HG03565 (cell line): ENCODE measurements around the gene RNF157.

ENCODE experiments used
- ATAC-seq: cut with Tn5 transposase; IDR thresholded peaks from one replicate; pipeline ENCODE4 v1.9.1; 2021; ENCODE audit warnings: mild to moderate bottlenecking, moderate library complexity; ENCODE audit not compliant: unreplicated experiment

RNF157 gene

GRCh38 chr17:76130473-76130872, 109.8 kb downstream of the RNF157 start:
- ATAC-seq = no peak

GRCh38 chr17:76125922-76126321, 114.4 kb downstream of the RNF157 start:
- no peak for ATAC-seq

- no peak for ATAC-seq
These were observed 115.0 kb downstream of the RNF157 start for GRCh38 chr17:76125391-76125675.

GRCh38 chr17:76124582-76125390, 115.5 kb downstream of the RNF157 start:
- ATAC-seq = no peak

GRCh38 chr17:76123749-76124581, 116.3 kb downstream of the RNF157 start:
- no peak for ATAC-seq

- ATAC-seq = no peak
These were observed 117.1 kb downstream of the RNF157 start for GRCh38 chr17:76123191-76123499.

GRCh38 chr17:76122431-76123190, 117.7 kb downstream of the RNF157 start:
- no peak for ATAC-seq

- ATAC-seq = no peak
These were observed 118.3 kb downstream of the RNF157 start for GRCh38 chr17:76121932-76122430.

- ATAC-seq = no peak
These were observed 119.7 kb downstream of the RNF157 start for GRCh38 chr17:76120658-76121008.

GRCh38 chr17:76119409-76120371, 120.6 kb downstream of the RNF157 start:
- ATAC-seq = no peak

GRCh38 chr17:76115138-76115754, 125.0 kb downstream of the RNF157 start:
- ATAC-seq = no peak

GRCh38 chr17:76111956-76112355, 128.3 kb downstream of the RNF157 start:
- ATAC-seq = no peak

GRCh38 chr17:76107509-76107908, 132.8 kb downstream of the RNF157 start:
- no peak for ATAC-seq

GRCh38 chr17:76106703-76107102, 133.6 kb downstream of the RNF157 start:
- no peak for ATAC-seq

- no peak for ATAC-seq
These were observed 135.4 kb downstream of the RNF157 start for GRCh38 chr17:76104896-76105231.

- no peak for ATAC-seq
These were observed 136.0 kb downstream of the RNF157 start for GRCh38 chr17:76104140-76104895.

- peak; percentile 75 for ATAC-seq
These were observed 136.8 kb downstream of the RNF157 start, which contains the start of gene EXOC7 for GRCh38 chr17:76103274-76104139. TSS of gene EXOC7 (minus strand) at chr17:76103787. CDS start at chr17:76103692, 95 bp downstream.

GRCh38 chr17:76102944-76103273, 137.4 kb downstream of the RNF157 start:
- no peak for ATAC-seq
